Endothelial cell of umbilical vein (primary cell): Measurements from ENCODE around the gene SESN1. TPM values are rescaled to one million over a fixed set of nuclear protein-coding genes. Genes with fewer than 3 reads are reported as not detected.

ENCODE experiments used
- BruUV-seq: library from RNA; stranded (reverse); fragments of 400-500 nt; replicated peaks from 2 replicates; lab custom pipeline; 2021; lab: Mats Ljungman, UMichigan
- CTCF ChIA-PET: fragments of 300-600, 350-600 bp; sonication (Branson Sonifier 250); formaldehyde crosslinking; loops from one replicate; lab custom pipeline; 2021; ENCODE audit warnings: antibody characterized with exemption, inconsistent platforms; lab: Charles Lee
- POLR2A ChIA-PET: fragments of 300-600, 350-600 bp; sonication (Branson Sonifier 250); formaldehyde crosslinking; loops from one replicate; lab custom pipeline; 2021; ENCODE audit warnings: antibody characterized with exemption, inconsistent platforms; lab: Charles Lee
- DNase-seq: peaks from one replicate; pipeline ENCODE4 v3.0.0-alpha.2; 2011; ENCODE audit warnings: low read depth, low spot score
- FAIRE-seq: peaks from 2 replicates; lab custom pipeline; 2011; peaks lifted over from hg19 to GRCh38; lab: Jason Lieb, UNC
- H2AFZ ChIP-seq: 2 replicates; pipeline ENCODE4 v1.6.0; 2012; ENCODE audit warnings: low read depth, low read length, control low read depth, inconsistent platforms
- H3K27ac ChIP-seq: 2 replicates; pipeline ENCODE4 v1.5.1; 2011; ENCODE audit warnings: low read depth, mild to moderate bottlenecking, control low read depth, low read length, moderate library complexity; ENCODE audit not compliant: insufficient read depth
- H3K27me3 ChIP-seq, 2 experiments: 2 replicates each; pipeline versions ENCODE4 v1.6.0 to v1.6.1; 2011; ENCODE audit warnings: low read length in 2 of 2, mixed read lengths in 1 of 2; ENCODE audit not compliant: control insufficient read depth in 2 of 2, insufficient read depth in 2 of 2
- H3K36me3 ChIP-seq, 2 experiments: 2 replicates in 1 of 2; 3 replicates in 1 of 2; pipeline ENCODE4 v1.5.1; 2011; ENCODE audit warnings: low read length in 2 of 2, mild to moderate bottlenecking in 1 of 2, moderate library complexity in 1 of 2; ENCODE audit not compliant: control insufficient read depth in 2 of 2, insufficient read depth in 2 of 2; ENCODE audit errors: extremely low read depth in 1 of 2
- H3K4me1 ChIP-seq: 3 replicates; pipeline ENCODE4 v1.5.1; 2011; ENCODE audit warnings: mild to moderate bottlenecking, low read length; ENCODE audit not compliant: control insufficient read depth, insufficient read depth; ENCODE audit errors: extremely low read depth
- H3K4me2 ChIP-seq: 2 replicates; pipeline ENCODE4 v1.6.1; 2011; ENCODE audit warnings: low read length, control low read depth, mixed read lengths; ENCODE audit not compliant: insufficient read depth
- H3K4me3 ChIP-seq, 3 experiments: fragments of 200-600 bp in 1 of 3; sonication (generic), shearing (Covaris generic) in 1 of 3; replicated peaks in 1 of 3; 2 replicates each; pipeline ENCODE4 v1.5.1; 2011 to 2016; ENCODE audit warnings: control low read depth in 3 of 3, low read length in 3 of 3, mild to moderate bottlenecking in 2 of 3, inconsistent platforms in 1 of 3, low read depth in 1 of 3, moderate library complexity in 1 of 3; ENCODE audit not compliant: insufficient read depth in 1 of 3
- H3K79me2 ChIP-seq: 2 replicates; pipeline ENCODE4 v1.6.0; 2012; ENCODE audit warnings: low read length, inconsistent platforms; ENCODE audit not compliant: control insufficient read depth, insufficient read depth
- H3K9ac ChIP-seq: replicated peaks from 2 replicates; pipeline ENCODE3; 2011; ENCODE audit warnings: low read length, control low read depth; ENCODE audit not compliant: insufficient read depth; ENCODE audit errors: extremely low read depth
- H3K9me1 ChIP-seq: replicated peaks from 3 replicates; pipeline ENCODE4 v1.6.0; 2011; ENCODE audit warnings: mild to moderate bottlenecking, low read length; ENCODE audit not compliant: control insufficient read depth, insufficient read depth; ENCODE audit errors: extremely low read depth
- H3K9me3 ChIP-seq: replicated peaks from 2 replicates; pipeline ENCODE4 v1.5.1; 2012; ENCODE audit warnings: low read length, inconsistent platforms; ENCODE audit not compliant: control insufficient read depth, insufficient read depth
- H4K20me1 ChIP-seq: replicated peaks from 2 replicates; pipeline ENCODE3; 2011; ENCODE audit warnings: mild to moderate bottlenecking, low read length; ENCODE audit not compliant: control insufficient read depth, insufficient read depth; ENCODE audit errors: extremely low read depth
- EZH2 ChIP-seq: IDR thresholded peaks from 2 replicates; pipeline ENCODE4 v1.6.1; 2012; ENCODE audit warnings: borderline replicate concordance, low read depth, mild to moderate bottlenecking, moderate library complexity, low read length, inconsistent platforms; ENCODE audit not compliant: severe bottlenecking
- FOS ChIP-seq: IDR thresholded peaks from 2 replicates; pipeline ENCODE4 v1.6.1; 2011; ENCODE audit warnings: mild to moderate bottlenecking, low read length, moderate library complexity, borderline replicate concordance; ENCODE audit not compliant: insufficient read depth
- GATA2 ChIP-seq: IDR thresholded peaks from 2 replicates; pipeline ENCODE4 v1.7.0; 2011; ENCODE audit warnings: low read depth, mild to moderate bottlenecking, moderate library complexity, mixed read lengths, low read length; ENCODE audit not compliant: insufficient read length, insufficient read depth
- JUN ChIP-seq: IDR thresholded peaks from 2 replicates; pipeline ENCODE4 v1.6.1; 2011; ENCODE audit warnings: borderline replicate concordance, low read depth; ENCODE audit not compliant: insufficient read length, insufficient read depth
- MYC ChIP-seq: IDR thresholded peaks from one replicate; pipeline ENCODE4 v1.6.1; 2011; ENCODE audit warnings: mild to moderate bottlenecking, low read depth, low read length
- POLR2A ChIP-seq: IDR thresholded peaks from 2 replicates; pipeline ENCODE4 v1.6.1; 2012; ENCODE audit warnings: low read depth, mild to moderate bottlenecking, control low read depth, low read length
- POLR2AphosphoS5 ChIP-seq: IDR thresholded peaks from 2 replicates; pipeline ENCODE4 v1.6.1; 2012; ENCODE audit warnings: low read depth, mild to moderate bottlenecking, control low read depth, low read length, moderate library complexity; ENCODE audit not compliant: insufficient read depth
- dilution Hi-C: fragments of 300-500 bp; cut with MboI; formaldehyde crosslinking; loops from one replicate; pipeline ENCODE4 v1.15.0; 2019; ENCODE audit warnings: low sequenced_read_pairs; ENCODE audit not compliant: extremely low pct_ligation_motif_present
- intact Hi-C: fragments of 100-400 bp; cut with micrococcal nuclease; formaldehyde crosslinking; loops from one replicate; pipeline ENCODE4 v1.10.0; 2022
- polyA plus RNA-seq, 4 experiments: library from polyadenylated mRNA; depleted of rRNA in 3 of 4; stranded (reverse) in 3 of 4; unstranded in 1 of 4; fragments of >200 nt; gene quantifications; 2 replicates each; pipeline versions ENCODE4 v1.2.1 to v1.2.3, GENCODE V29; 2011 to 2012; ENCODE audit warnings: missing spikeins in 1 of 4
- total RNA-seq: library from RNA; stranded (reverse); gene quantifications from 2 replicates; pipeline ENCODE4 v1.2.3, GENCODE V29; 2021
- TF ChIP-seq, protein P1 (sequence below), 2 donors: IDR thresholded peaks; 1 replicate in 1 of 2; 2 replicates in 1 of 2; pipeline ENCODE4 v1.5.1; 2011; ENCODE audit warnings: low read length in 2 of 2, mild to moderate bottlenecking in 2 of 2, moderate library complexity in 2 of 2, control low read depth in 1 of 2, inconsistent platforms in 1 of 2, low read depth in 1 of 2; ENCODE audit not compliant: insufficient read depth in 1 of 2; ENCODE audit errors: extremely low read depth in 1 of 2
- TF ChIP-seq, protein P2 (sequence below): IDR thresholded peaks from 2 replicates; pipeline ENCODE4 v1.6.1; 2011; ENCODE audit not compliant: insufficient read depth, insufficient read length

SESN1 gene
- total and polyA plus RNA-seq, 2 donors (not counting 3 experiments of a cell fraction or from before 2014, with no cell fraction given): 7.1 to 15.6 TPM

GRCh38 chr6:109082188-109082577 lies 12.5 kb downstream of the SESN1 start:
- no peak overlapping the region for H3K4me2 ChIP-seq
- H3K79me2 ChIP-seq: no peaks in the 10 kb centered on the region
- intact Hi-C loops (no loop called here), dilution Hi-C loops (no loop called here)
- no peaks in the 10 kb centered on the region for H3K9me1 ChIP-seq
- ChIA-PET POLR2A (no interaction called here), CTCF (interaction anchor here (1.7 kb wide), 1 partner anchor 10 kb away, joined by 7 read pairs; no protein-coding TSS in a partner anchor)
- DNase-seq (no peak), FAIRE-seq (no peak)
- TF ChIP-seq GATA2 (no peak), MYC (no peak), POLR2A (no peak), JUN (no peak), POLR2AphosphoS5 (no peak), FOS (no peak), EZH2 (no peak)
- TF ChIP-seq, protein P1, sequence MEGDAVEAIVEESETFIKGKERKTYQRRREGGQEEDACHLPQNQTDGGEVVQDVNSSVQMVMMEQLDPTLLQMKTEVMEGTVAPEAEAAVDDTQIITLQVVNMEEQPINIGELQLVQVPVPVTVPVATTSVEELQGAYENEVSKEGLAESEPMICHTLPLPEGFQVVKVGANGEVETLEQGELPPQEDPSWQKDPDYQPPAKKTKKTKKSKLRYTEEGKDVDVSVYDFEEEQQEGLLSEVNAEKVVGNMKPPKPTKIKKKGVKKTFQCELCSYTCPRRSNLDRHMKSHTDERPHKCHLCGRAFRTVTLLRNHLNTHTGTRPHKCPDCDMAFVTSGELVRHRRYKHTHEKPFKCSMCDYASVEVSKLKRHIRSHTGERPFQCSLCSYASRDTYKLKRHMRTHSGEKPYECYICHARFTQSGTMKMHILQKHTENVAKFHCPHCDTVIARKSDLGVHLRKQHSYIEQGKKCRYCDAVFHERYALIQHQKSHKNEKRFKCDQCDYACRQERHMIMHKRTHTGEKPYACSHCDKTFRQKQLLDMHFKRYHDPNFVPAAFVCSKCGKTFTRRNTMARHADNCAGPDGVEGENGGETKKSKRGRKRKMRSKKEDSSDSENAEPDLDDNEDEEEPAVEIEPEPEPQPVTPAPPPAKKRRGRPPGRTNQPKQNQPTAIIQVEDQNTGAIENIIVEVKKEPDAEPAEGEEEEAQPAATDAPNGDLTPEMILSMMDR (IDR thresholded peaks at IDR 0.05; ENCODE audit: extremely low read depth in 1 of 2, insufficient read depth in 1 of 2, low read depth in 1 of 2, low read length in 2 of 2): no peak
- TF ChIP-seq, protein P2, sequence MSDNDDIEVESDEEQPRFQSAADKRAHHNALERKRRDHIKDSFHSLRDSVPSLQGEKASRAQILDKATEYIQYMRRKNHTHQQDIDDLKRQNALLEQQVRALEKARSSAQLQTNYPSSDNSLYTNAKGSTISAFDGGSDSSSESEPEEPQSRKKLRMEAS: no peak
- no peak overlapping the region for H3K9ac ChIP-seq
- H3K36me3 ChIP-seq: no peaks in the 10 kb centered on the region
- BruUV-seq: no TSS peak
- H2AFZ ChIP-seq: no peak overlapping the region
- H4K20me1 ChIP-seq: no peaks in the 10 kb centered on the region
- H3K27me3 ChIP-seq: no peaks in the 10 kb centered on the region
- no peaks in the 10 kb centered on the region for H3K9me3 ChIP-seq
- no peaks in the 10 kb centered on the region for H3K4me1 ChIP-seq
- H3K4me3 ChIP-seq: no peak overlapping the region
- H3K27ac ChIP-seq: no peak overlapping the region
